Measurements from ENCODE around the gene KRABD2.
A peak's percentile ranks its signal among the peaks of the same experiment; 100 is the strongest.

KRABD2 gene

DNA sequence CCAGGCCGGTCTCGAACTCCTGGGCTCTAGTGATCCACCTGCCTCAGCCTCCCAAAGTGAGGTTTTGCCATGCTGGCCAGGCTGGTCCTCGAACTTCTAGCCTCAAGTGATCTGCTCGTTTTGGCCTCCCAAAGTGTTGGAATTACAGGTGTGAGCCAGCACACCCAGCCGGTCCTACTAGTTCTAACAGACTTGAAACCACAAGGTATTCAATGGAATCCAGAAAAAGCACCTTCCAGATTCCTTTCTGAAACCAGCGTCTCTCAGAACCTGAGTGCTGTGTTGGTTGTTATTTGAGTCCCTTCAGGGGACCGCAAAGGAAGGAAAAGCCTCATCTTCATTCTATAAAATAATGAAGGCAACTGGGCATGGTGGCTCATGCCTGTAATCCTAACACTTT, 4.1 kb downstream of the KRABD2 start:
- peak; percentile 63 for DNase-seq (ENCODE audit: low read depth)
- no peak overlapping the region for H3K4me3 ChIP-seq (ENCODE audit: low read length)
- TF ChIP-seq, protein P1, sequence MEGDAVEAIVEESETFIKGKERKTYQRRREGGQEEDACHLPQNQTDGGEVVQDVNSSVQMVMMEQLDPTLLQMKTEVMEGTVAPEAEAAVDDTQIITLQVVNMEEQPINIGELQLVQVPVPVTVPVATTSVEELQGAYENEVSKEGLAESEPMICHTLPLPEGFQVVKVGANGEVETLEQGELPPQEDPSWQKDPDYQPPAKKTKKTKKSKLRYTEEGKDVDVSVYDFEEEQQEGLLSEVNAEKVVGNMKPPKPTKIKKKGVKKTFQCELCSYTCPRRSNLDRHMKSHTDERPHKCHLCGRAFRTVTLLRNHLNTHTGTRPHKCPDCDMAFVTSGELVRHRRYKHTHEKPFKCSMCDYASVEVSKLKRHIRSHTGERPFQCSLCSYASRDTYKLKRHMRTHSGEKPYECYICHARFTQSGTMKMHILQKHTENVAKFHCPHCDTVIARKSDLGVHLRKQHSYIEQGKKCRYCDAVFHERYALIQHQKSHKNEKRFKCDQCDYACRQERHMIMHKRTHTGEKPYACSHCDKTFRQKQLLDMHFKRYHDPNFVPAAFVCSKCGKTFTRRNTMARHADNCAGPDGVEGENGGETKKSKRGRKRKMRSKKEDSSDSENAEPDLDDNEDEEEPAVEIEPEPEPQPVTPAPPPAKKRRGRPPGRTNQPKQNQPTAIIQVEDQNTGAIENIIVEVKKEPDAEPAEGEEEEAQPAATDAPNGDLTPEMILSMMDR (IDR thresholded peaks at IDR 0.05; ENCODE audit: insufficient read depth, low read depth, low read length, missing control alignments): no peak

DNA sequence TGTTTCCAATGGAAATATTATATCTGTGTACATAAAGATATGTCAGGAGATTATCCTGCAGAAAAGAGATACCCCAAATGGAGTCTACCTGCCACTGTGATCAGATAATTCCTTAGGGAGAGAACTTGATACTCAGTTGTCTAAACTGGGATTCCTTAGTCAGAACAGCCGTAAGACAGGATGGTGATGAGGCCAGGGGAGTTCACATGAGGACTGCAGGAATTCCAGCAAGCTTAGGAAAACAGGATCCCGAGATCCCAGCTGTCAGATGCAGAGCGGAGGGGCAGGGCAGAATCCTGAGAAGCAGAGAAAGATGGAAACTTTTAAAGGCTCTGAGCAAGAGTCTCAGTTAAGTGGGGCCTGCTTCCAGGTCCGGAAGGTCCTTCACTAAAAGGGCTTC, 4.7 kb downstream of the KRABD2 start:
- H3K4me3 ChIP-seq (ENCODE audit: low read length): no peak overlapping the region
- TF ChIP-seq, protein P1 (IDR thresholded peaks at IDR 0.05; ENCODE audit: insufficient read depth, low read depth, low read length, missing control alignments): no peak
- DNase-seq (ENCODE audit: low read depth): no peak

DNA sequence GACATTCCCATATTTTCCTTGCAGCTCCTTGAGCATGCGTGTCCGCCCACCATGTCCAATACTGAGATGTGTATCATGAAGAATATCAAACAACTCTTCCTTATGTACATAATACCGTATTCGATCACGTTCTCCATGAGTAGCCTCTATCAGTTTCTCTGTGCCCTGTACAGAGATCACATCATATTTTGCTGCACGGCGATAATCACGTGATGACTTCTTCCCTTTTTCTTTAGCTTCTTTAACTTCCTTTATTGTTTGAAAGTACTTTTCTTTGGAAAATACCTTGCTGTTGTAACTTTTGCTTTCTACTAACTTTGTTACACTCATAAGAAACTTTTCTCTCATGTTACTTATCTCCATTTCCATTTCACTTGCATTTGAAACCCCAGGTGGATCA, 6.6 kb downstream of the KRABD2 start:
- no peak overlapping the region for H3K4me3 ChIP-seq (ENCODE audit: low read length)
- DNase-seq (ENCODE audit: low read depth): no peak

DNA sequence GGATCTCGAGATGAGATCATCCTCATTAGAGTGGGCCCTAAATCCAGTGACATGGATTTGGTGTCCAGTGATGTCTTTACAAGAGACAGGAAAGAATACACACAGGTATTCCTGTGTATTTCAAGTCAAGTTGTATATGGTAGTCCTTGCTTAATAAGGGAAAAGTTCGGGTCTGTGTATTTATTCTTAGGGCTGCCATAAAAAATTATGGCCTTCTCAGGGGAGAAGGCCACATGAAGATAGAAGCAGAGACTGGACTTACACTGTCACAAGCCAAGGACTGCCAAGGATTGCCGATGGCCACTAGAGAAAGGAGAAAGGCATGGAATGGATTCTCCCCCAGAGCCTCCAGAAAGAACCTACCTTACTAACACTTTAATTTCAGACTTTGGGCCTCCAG, 8.3 kb downstream of the KRABD2 start:
- no peak overlapping the region for H3K4me3 ChIP-seq (ENCODE audit: low read length)
- DNase-seq (ENCODE audit: low read depth): no peak
- TF ChIP-seq, protein P1 (IDR thresholded peaks at IDR 0.05; ENCODE audit: insufficient read depth, low read depth, low read length, missing control alignments): no peak

More for the DNA sequence above, 6.6 kb downstream of the KRABD2 start:
- TF ChIP-seq, protein P1 (IDR thresholded peaks at IDR 0.05; ENCODE audit: insufficient read depth, low read depth, low read length, missing control alignments): no peak

DNA sequence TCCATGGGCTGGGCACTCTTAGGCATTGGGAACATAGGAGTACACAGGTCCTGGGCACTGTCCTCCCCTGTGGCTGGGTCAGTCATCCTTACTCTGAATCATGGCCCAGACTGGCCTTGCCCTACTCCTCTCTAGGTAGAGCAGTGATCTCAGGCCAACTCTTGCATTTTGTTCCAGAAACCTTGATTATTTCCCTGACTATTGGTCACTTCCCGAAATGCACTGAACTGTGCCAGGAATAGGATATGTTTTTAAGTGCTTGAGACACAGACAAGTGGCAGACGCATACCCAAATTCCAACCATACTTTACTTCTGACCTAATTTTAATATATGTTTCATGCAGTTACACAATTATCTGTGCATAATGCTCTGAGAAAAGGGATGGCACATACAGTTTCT, 10.3 kb downstream of the KRABD2 start:
- peak; percentile 58 for DNase-seq (ENCODE audit: low read depth)
- TF ChIP-seq, protein P1 (IDR thresholded peaks at IDR 0.05; ENCODE audit: insufficient read depth, low read depth, low read length, missing control alignments): no peak
- no peak overlapping the region for H3K4me3 ChIP-seq (ENCODE audit: low read length)

DNA sequence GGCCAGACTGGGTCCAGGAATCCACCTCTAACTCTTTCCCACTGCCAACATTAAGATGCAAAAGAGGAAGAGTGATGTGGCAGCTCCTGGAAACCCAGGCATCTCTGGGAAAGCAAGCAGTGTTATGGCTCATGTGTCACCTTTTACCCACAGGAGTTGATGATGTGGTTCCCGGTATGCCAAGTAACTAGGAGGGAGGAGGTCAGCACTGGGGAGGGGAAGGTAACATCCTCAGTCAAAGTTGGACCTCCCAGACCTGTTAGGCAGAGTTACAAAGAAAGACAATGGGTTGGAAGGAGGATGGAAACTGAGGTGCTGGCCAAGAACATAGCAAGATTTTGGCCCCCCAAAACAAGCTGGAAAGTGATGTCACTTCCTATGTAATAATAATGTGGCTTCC, 11.4 kb downstream of the KRABD2 start:
- peak; percentile 50 for DNase-seq (ENCODE audit: low read depth)
- no peak overlapping the region for H3K4me3 ChIP-seq (ENCODE audit: low read length)
- TF ChIP-seq, protein P1 (IDR thresholded peaks at IDR 0.05; ENCODE audit: insufficient read depth, low read depth, low read length, missing control alignments): no peak

DNA sequence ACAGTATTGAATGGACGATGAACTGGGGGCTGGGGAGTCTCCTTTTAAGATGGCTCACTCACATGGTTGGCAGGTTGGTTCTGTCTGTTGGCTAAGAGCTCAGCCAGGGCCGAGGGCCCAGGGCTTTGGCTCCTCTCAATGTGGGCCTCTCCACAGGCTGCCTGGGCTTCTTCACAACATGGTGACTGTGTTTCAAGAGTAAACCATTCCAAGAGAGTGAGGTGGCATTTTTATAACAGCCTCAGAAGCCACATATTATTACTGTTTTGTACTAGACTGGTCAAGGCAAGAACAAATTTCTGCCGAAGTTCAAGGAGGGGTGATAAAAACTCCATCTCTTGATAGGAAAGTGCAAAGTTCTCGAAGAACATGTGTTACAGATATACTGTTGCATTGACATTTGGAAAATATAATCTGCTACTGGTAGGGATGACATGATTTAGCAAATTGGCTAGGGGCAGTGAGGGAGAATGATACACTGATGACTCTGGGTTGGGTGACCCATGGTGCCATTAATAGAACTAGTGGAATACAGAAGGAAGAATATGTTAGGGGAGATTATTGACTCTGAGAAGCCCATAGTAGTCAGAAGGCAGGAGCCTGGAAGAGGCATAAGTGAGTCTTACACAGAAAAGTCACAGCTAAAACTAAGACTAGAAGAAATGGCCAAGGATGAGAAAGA, 13.7 kb downstream of the KRABD2 start:
- no peak for DNase-seq (ENCODE audit: low read depth)
- TF ChIP-seq, protein P1 (IDR thresholded peaks at IDR 0.05; ENCODE audit: insufficient read depth, low read depth, low read length, missing control alignments): no peak
- no peak overlapping the region for H3K4me3 ChIP-seq (ENCODE audit: low read length)
